ENCODE measurements around the gene TOP1.

The TOP1 gene

DNA sequence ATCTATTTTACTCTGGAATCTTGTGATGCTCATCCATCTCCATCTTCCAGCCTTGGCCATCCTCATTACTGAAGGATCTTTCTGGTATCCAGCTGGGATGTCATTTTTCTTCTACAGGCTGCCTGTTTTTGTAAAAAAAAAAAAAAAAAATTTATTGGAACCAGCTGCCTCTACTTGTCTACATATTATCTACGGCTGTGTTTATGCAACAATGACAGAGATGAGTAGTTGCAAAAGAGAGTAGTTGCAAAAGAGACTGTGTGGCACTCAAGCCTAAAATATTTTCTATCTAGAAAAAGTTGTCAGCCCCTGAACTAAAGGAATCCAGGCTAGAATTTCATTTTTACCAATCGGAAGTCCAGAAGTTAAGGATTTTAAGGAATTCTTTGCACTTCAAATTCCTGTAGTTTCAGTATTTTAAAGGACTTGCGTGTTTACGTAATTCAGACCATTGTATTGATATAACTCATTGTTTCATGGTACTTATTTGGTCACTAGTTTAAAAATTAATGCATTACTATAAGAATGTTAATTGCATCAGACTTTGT lies 70.2 kb downstream of the TOP1 start:
- TF ChIP-seq CTCF (IDR thresholded peaks at IDR 0.05; ENCODE audit: control insufficient read depth, extremely low read depth, insufficient read depth), result no peak
- no peak for DNase-seq (ENCODE audit: low read depth)
- no peak overlapping the region for H3K4me3 ChIP-seq (ENCODE audit: low read depth, low read length)

GRCh38 chr20:41100001-41100480 lies 71.4 kb downstream of the TOP1 start:
- no peak for DNase-seq (ENCODE audit: low read depth)

DNA sequence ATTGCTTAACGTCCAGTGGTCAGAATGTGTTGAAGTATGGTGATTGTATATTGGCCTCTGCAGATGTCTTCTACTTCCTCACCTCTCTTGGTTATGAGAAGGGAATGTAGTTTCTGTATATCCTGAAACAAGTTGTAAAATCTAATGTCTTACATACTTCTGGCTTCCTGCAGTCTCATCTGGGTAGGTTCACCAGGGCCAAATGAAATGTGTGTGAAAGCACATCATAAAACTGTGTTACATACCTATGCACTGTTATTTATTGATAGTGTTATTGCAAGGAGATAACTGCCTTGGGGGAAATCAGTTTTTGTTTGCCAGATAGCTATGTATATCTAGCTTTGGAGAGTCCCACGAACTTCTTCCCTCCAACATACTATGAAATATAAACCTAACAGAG lies 73.0 kb downstream of the TOP1 start:
- no peak overlapping the region for H3K4me3 ChIP-seq (ENCODE audit: low read depth, low read length)
- DNase-seq (ENCODE audit: low read depth), result no peak
- no peak for TF ChIP-seq CTCF (IDR thresholded peaks at IDR 0.05; ENCODE audit: control insufficient read depth, extremely low read depth, insufficient read depth)

More at GRCh38 chr20:41100001-41100480, 71.4 kb downstream of the TOP1 start:
- TF ChIP-seq CTCF (IDR thresholded peaks at IDR 0.05; ENCODE audit: control insufficient read depth, extremely low read depth, insufficient read depth), result no peak
- no peak overlapping the region for H3K4me3 ChIP-seq (ENCODE audit: low read depth, low read length)

DNA sequence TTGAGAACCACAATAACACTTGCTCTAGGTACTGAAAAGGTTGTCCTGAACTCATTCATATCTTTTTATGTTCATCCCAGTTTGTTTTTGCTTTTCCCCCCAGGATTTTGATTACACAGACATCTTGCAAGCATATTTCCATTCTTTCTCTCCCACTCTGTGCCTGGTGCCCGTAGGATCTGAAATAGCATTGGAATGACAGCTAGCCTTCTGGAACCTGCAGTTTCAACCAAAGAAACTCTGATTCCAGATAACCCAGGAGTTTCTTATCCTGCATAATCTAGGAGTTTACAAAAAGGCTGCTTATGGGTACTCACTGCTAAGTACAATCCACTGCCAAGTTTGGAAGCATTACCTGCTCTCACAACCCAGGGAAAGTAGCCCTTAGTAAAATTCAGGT lies 79.9 kb downstream of the TOP1 start:
- H3K4me3 ChIP-seq (ENCODE audit: low read depth, low read length), result no peak overlapping the region
- DNase-seq (ENCODE audit: low read depth), result no peak
- no peak for TF ChIP-seq CTCF (IDR thresholded peaks at IDR 0.05; ENCODE audit: control insufficient read depth, extremely low read depth, insufficient read depth)

GRCh38 chr20:41110012-41110411 lies 81.4 kb downstream of the TOP1 start:
- DNase-seq (ENCODE audit: low read depth), result no peak
- H3K4me3 ChIP-seq (ENCODE audit: low read depth, low read length), result no peak overlapping the region
- no peak for TF ChIP-seq CTCF (IDR thresholded peaks at IDR 0.05; ENCODE audit: control insufficient read depth, extremely low read depth, insufficient read depth)

GRCh38 chr20:41110930-41111577 lies 82.4 kb downstream of the TOP1 start:
- TF ChIP-seq CTCF (IDR thresholded peaks at IDR 0.05; ENCODE audit: control insufficient read depth, extremely low read depth, insufficient read depth), result no peak
- H3K4me3 ChIP-seq (ENCODE audit: low read depth, low read length), result no peak overlapping the region
- DNase-seq (ENCODE audit: low read depth), result no peak

DNA sequence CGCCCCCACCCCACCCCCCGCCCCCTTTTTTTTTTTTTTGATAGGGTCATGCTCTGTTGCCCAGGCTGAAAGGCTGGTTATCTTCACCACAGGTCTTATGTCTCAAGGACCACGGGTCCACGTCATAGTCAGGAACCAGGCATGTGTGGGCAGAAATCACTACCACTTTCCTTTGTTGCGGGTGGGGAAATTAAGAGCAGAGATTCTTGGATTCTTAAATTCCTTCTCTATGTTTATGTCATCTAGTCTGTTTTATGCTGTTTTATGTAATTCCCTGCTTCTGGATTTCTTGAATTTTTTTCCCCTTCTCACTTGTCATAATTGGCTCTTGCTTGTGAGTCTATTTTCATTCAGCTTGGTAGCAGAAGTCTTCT lies 82.9 kb downstream of the TOP1 start:
- no peak for TF ChIP-seq CTCF (IDR thresholded peaks at IDR 0.05; ENCODE audit: control insufficient read depth, extremely low read depth, insufficient read depth)
- H3K4me3 ChIP-seq (ENCODE audit: low read depth, low read length), result no peak overlapping the region
- DNase-seq (ENCODE audit: low read depth), result no peak
